HCT116 (cell line): Measurements from ENCODE around the gene LRRC71. TPM values are rescaled to one million over a fixed set of nuclear protein-coding genes. Genes with fewer than 3 reads are reported as not detected.

Experiments used
- ATAC-seq: fragments of 200-7000 bp; cut with Tn5 transposase; 2 replicates; pipeline ENCODE4 v1.9.1; 2020; ENCODE audit warnings: mild to moderate bottlenecking, moderate library complexity
- BruUV-seq: library from RNA; stranded (reverse); fragments of 400-500 nt; replicated peaks from 2 replicates; lab custom pipeline; 2021; lab: Mats Ljungman, UMichigan
- CTCF ChIA-PET: fragments of 300-600 bp; sonication (Branson Sonifier 250); formaldehyde crosslinking; loops from one replicate; lab custom pipeline; 2021; ENCODE audit warnings: antibody characterized with exemption; lab: Charles Lee
- POLR2A ChIA-PET: fragments of 300-600, 350-600 bp; sonication (Branson Sonifier 250); formaldehyde crosslinking; loops from one replicate; lab custom pipeline; 2021; ENCODE audit warnings: antibody characterized with exemption; lab: Charles Lee
- RAD21 ChIA-PET, 2 experiments: fragments of 300-600 bp; sonication (Branson Sonifier 250); formaldehyde crosslinking; loops; one replicate each; lab custom pipeline; 2023; ENCODE audit warnings: low total read pairs in 2 of 2; ENCODE audit not compliant: uncharacterized antibody in 2 of 2, unreplicated experiment in 2 of 2, low non-redundant PET in 1 of 2; lab: Charles Lee
- DNase-seq: peaks from one replicate; pipeline ENCODE4 v3.0.0-alpha.2; 2010; ENCODE audit warnings: low read depth, low spot score
- H2AFZ ChIP-seq: fragments of 200-600 bp; shearing (Covaris generic), sonication (generic); 2 replicates; pipeline ENCODE4 v1.6.1; 2017; ENCODE audit warnings: low read depth, mixed run types, mixed read lengths, antibody characterized with exemption, low read length; ENCODE audit not compliant: poor library complexity, severe bottlenecking
- H3K27ac ChIP-seq: 2 replicates; pipeline ENCODE4 v1.5.1; 2012; ENCODE audit warnings: low read depth, low read length
- H3K27me3 ChIP-seq: fragments of 200-600 bp; sonication (generic); 2 replicates; pipeline ENCODE4 v1.6.1; 2016; ENCODE audit warnings: mixed run types, low read length, mixed read lengths; ENCODE audit not compliant: insufficient read depth
- H3K36me3 ChIP-seq, 2 experiments: fragments of 200-500 bp in 1 of 2; fragments of 200-600 bp in 1 of 2; sonication (Bioruptor generic) in 1 of 2; sonication (generic) in 1 of 2; 2 replicates each; pipeline versions ENCODE4 v1.5.1 to v1.6.1; 2014 to 2016; ENCODE audit warnings: low read length in 2 of 2, inconsistent platforms in 1 of 2, mixed read lengths in 1 of 2, mixed run types in 1 of 2; ENCODE audit not compliant: insufficient read depth in 2 of 2, control insufficient read depth in 1 of 2
- H3K4me1 ChIP-seq, 2 experiments: fragments of 200-600 bp in 1 of 2; sonication (generic) in 1 of 2; 2 replicates each; pipeline versions ENCODE4 v1.5.1 to v1.6.1; 2012 to 2017; ENCODE audit warnings: low read length in 2 of 2, inconsistent platforms in 1 of 2, mild to moderate bottlenecking in 1 of 2, mixed read lengths in 1 of 2, mixed run types in 1 of 2, moderate library complexity in 1 of 2; ENCODE audit not compliant: insufficient read depth in 2 of 2, control insufficient read depth in 1 of 2
- H3K4me2 ChIP-seq: fragments of 200-600 bp; sonication (generic); 2 replicates; pipeline ENCODE4 v1.6.1; 2017; ENCODE audit warnings: mixed run types, low read length, mixed read lengths
- H3K4me3 ChIP-seq, 2 experiments: fragments of 200-600 bp in 1 of 2; sonication (generic) in 1 of 2; replicated peaks in 1 of 2; 2 replicates each; pipeline ENCODE4 v1.5.1; 2011 to 2016; ENCODE audit warnings: low read length in 2 of 2, control low read depth in 1 of 2, low read depth in 1 of 2, mild to moderate bottlenecking in 1 of 2, mixed read lengths in 1 of 2, mixed run types in 1 of 2
- H3K79me2 ChIP-seq: fragments of 200-600 bp; sonication (generic); 2 replicates; pipeline ENCODE4 v1.6.1; 2017; ENCODE audit warnings: mild to moderate bottlenecking, mixed run types, low read length, moderate library complexity, mixed read lengths; ENCODE audit not compliant: insufficient read depth
- H3K9ac ChIP-seq: fragments of 200-600 bp; sonication (generic); 2 replicates; pipeline ENCODE4 v1.6.1; 2016; ENCODE audit warnings: low read length, mixed read lengths
- H3K9me2 ChIP-seq: fragments of 200-600 bp; sonication (generic), shearing (Covaris generic); 2 replicates; pipeline ENCODE4 v1.6.1; 2017; ENCODE audit warnings: mixed run types, mild to moderate bottlenecking, moderate library complexity; ENCODE audit not compliant: insufficient read depth
- H3K9me3 ChIP-seq, 2 experiments: fragments of 200-500 bp in 1 of 2; fragments of 200-600 bp in 1 of 2; sonication (Bioruptor generic) in 1 of 2; sonication (generic) in 1 of 2; 2 replicates each; pipeline ENCODE4 v1.6.1; 2014 to 2017; ENCODE audit warnings: low read length in 2 of 2, mixed read lengths in 2 of 2, inconsistent platforms in 1 of 2, low read depth in 1 of 2, mild to moderate bottlenecking in 1 of 2, mixed run types in 1 of 2, moderate library complexity in 1 of 2; ENCODE audit not compliant: control insufficient read depth in 1 of 2, insufficient read depth in 1 of 2
- H4K20me1 ChIP-seq: fragments of 200-600 bp; sonication (generic), shearing (Covaris generic); 2 replicates; pipeline ENCODE4 v1.6.1; 2017; ENCODE audit warnings: mixed run types, mild to moderate bottlenecking, moderate library complexity; ENCODE audit not compliant: insufficient read depth
- ATF3 ChIP-seq: IDR thresholded peaks from 2 replicates; pipeline ENCODE4 v1.6.1; 2012
- CBX3 ChIP-seq: IDR thresholded peaks from 2 replicates; pipeline ENCODE4 v1.6.1; 2012; ENCODE audit warnings: low read depth
- CTCF ChIP-seq, 3 experiments: fragments of 200-600 bp in 1 of 3; sonication (generic) in 1 of 3; IDR thresholded peaks in 2 of 3; conservative IDR thresholded peaks in 1 of 3; 2 replicates each; pipeline ENCODE4 v1.5.1; 2012 to 2017; ENCODE audit warnings: low read depth in 2 of 3, low read length in 2 of 3, antibody characterized with exemption in 1 of 3, borderline replicate concordance in 1 of 3, control low read depth in 1 of 3, mild to moderate bottlenecking in 1 of 3, mixed read lengths in 1 of 3, mixed run types in 1 of 3, moderate library complexity in 1 of 3; ENCODE audit not compliant: insufficient read depth in 1 of 3
- ELF1 ChIP-seq: IDR thresholded peaks from 2 replicates; pipeline ENCODE4 v1.6.1; 2012; ENCODE audit warnings: low read depth, borderline replicate concordance
- EZH2phosphoT487 ChIP-seq: fragments of 200-600 bp; IDR thresholded peaks from 2 replicates; pipeline ENCODE4 v1.6.1; 2018; ENCODE audit warnings: antibody characterized with exemption, borderline replicate concordance
- FOSL1 ChIP-seq: IDR thresholded peaks from 2 replicates; pipeline ENCODE4 v1.6.1; 2012; ENCODE audit warnings: low read depth
- JUND ChIP-seq: IDR thresholded peaks from 2 replicates; pipeline ENCODE4 v1.6.1; 2012
- POLR2A ChIP-seq: IDR thresholded peaks from 2 replicates; pipeline ENCODE4 v1.7.0; 2011; ENCODE audit warnings: borderline replicate concordance; ENCODE audit not compliant: insufficient read depth, insufficient read length; ENCODE audit errors: extremely low read depth
- POLR2AphosphoS5 ChIP-seq: IDR thresholded peaks from 2 replicates; pipeline ENCODE4 v1.6.1; 2011; ENCODE audit warnings: mild to moderate bottlenecking, low read depth, low read length, moderate library complexity
- REST ChIP-seq: IDR thresholded peaks from 2 replicates; pipeline ENCODE4 v1.6.1; 2012; ENCODE audit warnings: low read depth
- SRF ChIP-seq: IDR thresholded peaks from 2 replicates; pipeline ENCODE4 v1.6.1; 2012; ENCODE audit warnings: low read depth
- TCF7L2 ChIP-seq: IDR thresholded peaks from 2 replicates; pipeline ENCODE4 v1.7.0; 2011; ENCODE audit warnings: borderline replicate concordance, inconsistent platforms; ENCODE audit not compliant: insufficient read depth, insufficient read length; ENCODE audit errors: extremely low read depth
- YY1 ChIP-seq: IDR thresholded peaks from 2 replicates; pipeline ENCODE4 v1.6.1; 2011; ENCODE audit warnings: low read length, low read depth, moderate library complexity, mild to moderate bottlenecking; ENCODE audit not compliant: insufficient replicate concordance; ENCODE audit errors: extremely low read depth
- ZFX ChIP-seq: fragments of 450-650 bp; IDR thresholded peaks from 2 replicates; pipeline ENCODE4 v1.6.1; 2017
- ZNF274 ChIP-seq: fragments of 200-500 bp; sonication (Bioruptor generic); IDR thresholded peaks from 2 replicates; pipeline ENCODE4 v1.6.1; 2014; ENCODE audit warnings: mild to moderate bottlenecking, low read depth, low read length, inconsistent platforms
- intact Hi-C: fragments of 100-400 bp; cut with micrococcal nuclease; formaldehyde crosslinking; loops from 2 replicates; pipeline ENCODE4 v1.10.0; 2022
- total RNA-seq: library from RNA; stranded (reverse); gene quantifications from one replicate; pipeline ENCODE4 v1.2.1, GENCODE V29; 2021; ENCODE audit not compliant: unreplicated experiment

The LRRC71 gene
- total RNA-seq, 1 experiment from 2014 or later, result not detected

- Histone ChIP-seq H3K27me3 (0 out of 2 replicates have a peak, but pooled peaks cover 3% of the 10 kb centered on the region), H3K9me2 (no peaks in the 10 kb centered on the region), H3K4me2 (no peak overlapping the region), H3K9me3 (no peaks in the 10 kb centered on the region), H3K9ac (no peak overlapping the region), H3K79me2 (no peaks in the 10 kb centered on the region), H2AFZ (no peak overlapping the region), H3K27ac (no peak overlapping the region), H3K4me1 (peaks cover 0 to 15% of the 10 kb centered on the region in 2 experiments; a peak in 2 of 4 replicates), H3K36me3 (no peaks in the 10 kb centered on the region), H4K20me1 (no peaks in the 10 kb centered on the region), H3K4me3 (no peak overlapping the region)
- intact Hi-C loops, result no loop called here
- TF ChIP-seq EZH2phosphoT487 (no peak), TCF7L2 (no peak), FOSL1 (no peak), ELF1 (no peak), POLR2A (no peak), POLR2AphosphoS5 (no peak), CBX3 (no peak)
- BruUV-seq, result no TSS peak
- DNase-seq, result no peak
- ChIA-PET RAD21 (no interaction called here), POLR2A (no interaction called here), CTCF (no interaction called here)
- no peak for ATAC-seq
These were observed 46.8 kb upstream of the LRRC71 start for GRCh38 chr1:156873659-156874058.

GRCh38 chr1:156874142-156874541 lies 46.3 kb upstream of the LRRC71 start:
- Histone ChIP-seq H3K4me1 (peaks cover 0 to 15% of the 10 kb centered on the region in 2 experiments; a peak in 2 of 4 replicates), H2AFZ (no peak overlapping the region), H4K20me1 (no peaks in the 10 kb centered on the region), H3K27ac (no peak overlapping the region), H3K9ac (no peak overlapping the region), H3K9me2 (no peaks in the 10 kb centered on the region), H3K9me3 (no peaks in the 10 kb centered on the region), H3K4me2 (no peak overlapping the region), H3K4me3 (no peak overlapping the region), H3K36me3 (no peaks in the 10 kb centered on the region), H3K79me2 (no peaks in the 10 kb centered on the region), H3K27me3 (0 out of 2 replicates have a peak, but pooled peaks cover 3% of the 10 kb centered on the region)
- RAD21 ChIA-PET, result no interaction called here
- intact Hi-C loops, result no loop called here
- DNase-seq (no peak), ATAC-seq (no peak)
- BruUV-seq, result no TSS peak
- POLR2A ChIA-PET, result no interaction called here
- CTCF ChIA-PET, result interaction anchor here (1.0 kb wide), 1 partner anchor 184 kb away, joined by 3 read pairs; no protein-coding TSS in a partner anchor
- no peak for TF ChIP-seq TCF7L2
- no peak for TF ChIP-seq FOSL1
- no peak for TF ChIP-seq ATF3
- TF ChIP-seq JUND, result no peak
- TF ChIP-seq POLR2A, result no peak
- no peak for TF ChIP-seq ZNF274
- no peak for TF ChIP-seq EZH2phosphoT487
- no peak for TF ChIP-seq SRF
- TF ChIP-seq ZFX, result no peak
- no peak for TF ChIP-seq CTCF (IDR thresholded peaks at IDR 0.05 in 2 of 3, conservative IDR thresholded peaks at IDR 0.05 in 1 of 3; ENCODE audit: borderline replicate concordance in 1 of 3, insufficient read depth in 1 of 3, low read depth in 2 of 3, low read length in 2 of 3)
- no peak for TF ChIP-seq REST
- TF ChIP-seq YY1, result no peak
